Activated CD8-positive, alpha-beta memory T cell treated with anti-CD3 and anti-CD28 coated beads for 1 hour (primary cell): ENCODE results near the gene DAPK2.

Source experiments
- DNase-seq, 2 donors: peaks; one replicate each; pipeline ENCODE4 v3.0.0-alpha.2; 2020; ENCODE audit warnings: low read depth in 1 of 2; ENCODE audit errors: extremely low read depth in 1 of 2

Gene DAPK2

GRCh38 chr15:63920504-63921175 lies 125.6 kb downstream of the DAPK2 start:
- DNase-seq, result no peak

GRCh38 chr15:63918901-63919348 lies 127.4 kb downstream of the DAPK2 start:
- no peak for DNase-seq

DNA sequence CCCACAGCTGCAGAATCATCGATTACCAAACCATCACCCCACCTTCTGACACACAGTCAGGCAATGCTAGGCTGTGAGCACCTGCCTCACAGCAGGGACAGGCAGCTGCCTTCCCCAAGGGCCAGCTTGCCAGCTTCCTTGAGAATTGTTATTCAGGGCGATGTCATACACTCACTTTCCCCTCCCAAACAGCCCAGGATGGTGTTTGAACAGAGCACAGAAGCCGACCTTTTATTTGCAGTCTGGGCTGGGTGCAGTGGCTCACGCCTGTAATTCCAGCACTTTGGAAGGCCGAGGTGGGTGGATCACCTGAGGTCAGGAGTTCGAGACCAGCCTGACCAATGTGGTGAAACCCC lies 128.0 kb downstream of the DAPK2 start:
- DNase-seq, result no peak

- DNase-seq, result no peak
Observed at GRCh38 chr15:63917588-63918316, 128.5 kb downstream of the DAPK2 start.

DNA sequence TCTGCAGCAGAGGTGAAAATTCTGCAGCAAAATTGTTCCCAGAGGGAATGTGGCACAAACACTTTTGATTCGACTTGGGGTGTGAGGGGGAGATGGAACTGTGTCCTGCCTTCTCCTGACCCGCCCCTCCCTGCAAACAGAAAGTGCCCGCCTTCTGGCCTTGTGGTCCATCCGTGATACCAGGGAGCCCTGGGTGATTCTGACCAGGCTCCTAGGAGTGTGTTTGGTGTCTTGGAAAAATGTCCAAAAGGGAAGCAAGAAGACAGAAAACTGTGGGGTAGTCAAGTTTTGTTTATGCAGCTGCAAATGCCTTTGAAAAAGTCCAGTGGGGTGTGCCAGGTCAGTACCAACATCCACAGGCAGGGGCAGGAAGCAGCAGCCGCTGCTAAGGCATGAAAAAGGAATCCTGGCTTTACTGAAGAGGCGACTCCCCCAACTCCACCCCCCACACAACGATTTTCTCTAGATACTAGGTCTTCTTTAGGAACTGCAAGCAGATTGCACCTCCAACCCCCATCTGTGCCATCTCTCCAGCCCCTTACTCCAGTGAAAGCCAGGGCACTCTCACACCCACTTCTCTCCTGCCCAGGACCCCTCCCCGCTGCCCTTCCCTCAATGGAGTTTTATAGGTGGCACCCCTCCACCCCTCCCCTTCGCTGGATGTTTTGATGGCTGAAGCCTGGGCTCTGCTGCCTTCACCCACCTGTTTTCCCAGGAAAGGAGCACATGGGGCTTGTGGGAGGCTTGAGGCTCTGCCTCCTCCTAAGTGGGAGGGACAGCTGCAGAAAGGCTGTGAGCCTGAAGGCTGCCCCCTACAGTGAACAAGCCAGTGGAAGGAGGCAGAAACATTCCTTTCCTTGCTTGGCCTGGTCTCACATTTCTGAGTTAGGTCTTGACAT lies 130.2 kb downstream of the DAPK2 start:
- no peak for DNase-seq

DNA sequence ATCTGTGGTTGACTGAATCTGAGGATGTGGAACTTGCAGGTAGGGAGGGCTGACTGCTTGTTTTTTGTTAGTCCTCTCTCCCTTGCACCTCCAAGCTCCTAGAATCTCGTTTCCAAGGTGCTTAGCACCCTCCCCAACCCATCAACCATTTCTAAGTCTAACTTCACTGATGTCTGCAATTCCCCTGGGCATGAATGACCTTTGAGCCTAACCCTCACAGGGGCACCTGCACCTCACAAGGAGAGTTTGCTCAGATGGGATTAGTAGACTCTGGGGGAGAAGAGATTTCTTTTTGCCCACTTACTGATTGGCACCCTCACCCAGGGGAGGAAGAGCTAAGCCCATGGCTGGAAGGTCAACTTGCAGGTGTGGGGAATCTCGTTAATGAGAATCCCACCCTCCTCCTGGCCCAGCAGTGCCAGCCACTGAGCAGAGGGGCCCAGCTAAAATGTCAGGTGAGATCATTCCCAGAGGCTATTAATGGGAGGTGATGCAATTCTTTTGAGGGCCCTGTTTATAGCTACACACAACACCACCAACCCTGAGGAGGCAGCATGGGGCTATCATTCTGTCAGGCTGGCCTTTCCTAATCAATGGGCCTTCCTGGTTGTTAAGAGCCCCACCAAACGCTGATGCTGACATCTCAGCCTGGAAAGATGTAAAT lies 130.9 kb downstream of the DAPK2 start:
- DNase-seq, result no peak

DNA sequence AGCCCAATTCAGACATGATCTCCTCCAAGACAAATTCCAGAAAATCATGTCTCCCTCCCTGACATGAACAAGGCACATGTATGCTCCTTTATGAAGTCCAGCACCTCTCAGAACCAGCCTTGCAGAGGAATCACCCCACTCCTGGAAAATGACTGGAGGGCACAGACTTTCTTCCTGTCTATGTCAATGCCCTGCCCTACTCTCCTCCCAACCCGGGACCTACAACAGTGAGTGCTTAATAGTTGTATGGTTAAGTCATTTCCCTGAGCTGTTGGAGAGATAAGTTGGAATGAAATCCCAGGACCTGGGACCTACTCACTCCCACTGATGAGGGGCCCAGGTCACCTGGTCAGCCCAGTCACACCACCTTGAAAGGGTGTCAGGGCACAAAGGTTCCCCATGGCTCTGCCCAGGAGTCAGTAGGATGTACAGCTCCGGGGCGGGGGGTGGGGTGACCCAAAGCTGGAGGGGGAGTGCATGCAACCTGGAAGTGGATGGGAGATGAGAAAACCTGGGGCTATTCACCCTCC lies 132.4 kb downstream of the DAPK2 start:
- no peak for DNase-seq

GRCh38 chr15:63913336-63913735 lies 132.9 kb downstream of the DAPK2 start:
- DNase-seq, result no peak

DNA sequence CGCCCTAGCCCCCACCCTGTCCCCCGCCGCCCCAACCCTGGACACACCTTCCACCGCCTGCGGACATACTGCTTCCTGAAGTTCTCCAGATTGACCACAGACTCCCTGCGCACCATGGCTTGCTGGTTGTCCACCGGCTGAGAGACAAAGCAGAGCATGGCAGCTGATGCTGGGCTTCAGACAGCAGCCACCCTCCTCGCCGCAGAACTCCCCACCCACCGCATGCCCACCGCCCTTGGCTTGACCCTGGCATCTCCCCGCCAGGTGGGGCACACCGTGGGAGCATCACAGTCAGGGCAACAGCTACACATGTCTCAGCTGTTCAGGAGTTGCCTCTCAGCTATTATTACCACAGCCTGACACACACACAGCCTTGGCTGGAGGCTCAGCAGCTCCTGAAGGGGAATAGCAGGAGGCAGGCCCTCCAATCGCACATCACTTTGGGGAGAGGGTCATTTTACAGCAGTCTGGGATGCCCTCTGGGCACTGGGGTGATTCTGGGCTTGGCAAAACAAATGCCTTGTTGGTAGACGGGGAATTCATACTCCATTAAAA lies 134.1 kb downstream of the DAPK2 start:
- DNase-seq, result no peak

DNA sequence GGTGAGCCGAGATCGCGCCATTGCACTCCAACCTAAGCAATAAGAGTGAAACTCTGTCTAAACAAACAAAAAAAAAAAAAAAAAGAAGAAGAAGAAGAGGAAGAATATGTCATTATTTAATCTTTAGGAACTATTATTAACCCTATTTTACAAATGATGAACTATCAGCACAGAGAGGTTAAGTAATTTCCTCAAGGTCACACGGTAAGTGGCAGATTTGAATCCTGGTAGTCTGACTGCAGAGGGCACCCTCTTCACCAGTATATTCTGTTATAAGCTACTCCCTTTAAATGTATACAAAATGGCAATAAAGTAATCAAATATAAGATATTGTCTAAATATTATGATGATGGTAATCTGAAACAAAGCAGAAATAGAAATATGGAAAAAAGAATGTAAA lies 135.1 kb downstream of the DAPK2 start:
- DNase-seq, result no peak

- no peak for DNase-seq
Observed at GRCh38 chr15:63909819-63910437, 136.4 kb downstream of the DAPK2 start.

DNA sequence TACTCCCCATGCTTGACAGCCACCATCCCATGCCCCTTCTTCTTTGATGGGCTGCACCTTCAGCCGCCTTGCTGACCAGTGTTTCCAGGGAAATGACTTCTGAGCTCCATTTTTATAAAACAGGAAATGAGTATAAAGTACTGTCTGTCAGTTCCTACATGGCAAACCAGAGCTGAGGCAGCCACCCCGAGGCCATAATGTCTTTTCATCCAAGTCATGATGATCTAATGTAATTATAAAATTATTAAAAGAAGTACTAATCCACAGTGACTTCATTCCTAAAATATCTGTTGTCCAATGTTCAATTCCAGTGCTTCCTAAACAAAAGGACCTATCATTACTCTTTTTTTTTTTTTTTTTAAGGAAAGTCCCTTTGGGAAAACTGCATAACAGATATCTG lies 137.3 kb downstream of the DAPK2 start:
- DNase-seq, result no peak

DNA sequence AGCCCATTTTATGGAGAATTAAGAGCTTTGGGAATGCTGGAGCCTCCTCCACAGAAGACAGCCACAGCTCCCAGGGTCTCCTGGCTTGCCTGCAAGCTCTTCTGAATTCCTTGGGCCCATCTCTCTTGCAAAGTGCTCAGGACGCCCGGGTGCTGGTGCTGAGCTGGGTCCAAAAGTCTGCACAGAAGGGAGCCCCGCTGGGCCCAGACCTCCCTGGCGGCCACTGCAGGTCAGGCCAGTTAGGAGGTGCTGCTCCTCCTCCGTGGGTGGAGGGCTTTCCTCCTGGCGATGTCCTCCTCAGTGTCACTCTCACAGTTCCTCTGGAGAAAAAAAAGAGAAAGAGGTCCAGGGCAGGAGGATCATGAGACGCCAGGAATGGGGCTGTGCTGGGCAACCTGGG lies 138.0 kb downstream of the DAPK2 start:
- DNase-seq, result no peak

DNA sequence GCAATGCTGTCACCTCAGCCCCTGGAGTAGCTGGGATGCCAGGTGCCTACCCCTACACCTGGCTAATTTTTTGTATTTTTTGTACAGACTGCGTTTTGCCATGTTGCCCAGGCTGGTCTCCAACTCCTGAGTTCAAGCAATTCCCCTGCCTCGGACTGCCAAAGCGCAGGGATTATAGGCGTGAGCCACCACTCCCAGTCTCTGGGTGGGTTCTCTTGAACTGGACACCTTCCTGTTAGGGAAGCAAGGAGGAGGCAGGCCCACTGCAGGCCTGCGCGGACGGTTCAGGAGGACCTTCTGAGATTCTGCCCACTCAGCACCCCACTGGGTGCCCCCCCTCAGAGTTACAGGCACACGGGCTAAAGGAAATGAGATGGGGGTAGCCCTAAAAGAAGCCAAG lies 138.8 kb downstream of the DAPK2 start:
- DNase-seq, result no peak

- DNase-seq, result no peak
Observed at GRCh38 chr15:63906266-63906584, 140.1 kb downstream of the DAPK2 start.

GRCh38 chr15:63905558-63906265 lies 140.6 kb downstream of the DAPK2 start:
- no peak for DNase-seq

GRCh38 chr15:63905131-63905530 lies 141.2 kb downstream of the DAPK2 start:
- DNase-seq, result no peak

DNA sequence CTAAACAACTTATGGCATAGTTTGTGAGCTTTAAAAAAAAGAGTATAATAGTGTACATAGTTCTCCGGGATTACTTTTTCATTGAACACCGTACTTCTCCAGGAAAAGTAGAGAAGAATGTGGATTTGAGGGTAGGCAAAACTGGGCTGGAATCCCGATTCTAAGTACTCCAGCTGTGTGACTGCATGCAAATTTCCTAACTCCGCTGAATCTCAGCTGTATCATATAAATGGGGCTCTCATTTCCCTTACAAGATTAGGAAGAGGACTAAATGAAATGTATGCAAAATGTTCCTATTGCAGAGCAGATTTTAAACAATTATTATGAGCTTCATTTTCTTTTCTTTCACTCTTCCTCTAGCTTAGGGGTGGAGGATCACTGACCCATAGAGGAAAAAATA lies 142.2 kb downstream of the DAPK2 start:
- DNase-seq, result no peak

DNA sequence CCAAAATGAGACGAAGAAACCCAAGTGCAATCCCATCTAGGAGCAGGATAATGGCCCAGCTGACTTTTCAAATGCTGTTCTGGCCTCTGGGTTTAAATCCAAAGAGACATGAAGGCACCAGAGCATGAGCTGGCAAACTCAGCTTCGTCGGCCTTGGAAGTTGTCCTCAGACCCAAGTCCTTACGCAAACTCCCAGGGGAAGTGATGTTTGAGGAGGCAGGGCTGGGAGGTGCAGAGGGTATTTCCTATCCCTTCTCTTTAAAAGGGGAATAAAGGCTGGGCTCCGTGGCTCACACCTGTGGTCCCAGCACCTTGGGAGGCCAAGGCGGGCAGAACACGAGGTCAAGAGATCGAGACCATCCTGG lies 143.6 kb downstream of the DAPK2 start:
- no peak for DNase-seq
